Measurements from ENCODE around the gene SPRR1A.

SPRR1A gene

GRCh38 chr1:153030895-153031294 lies 47.0 kb downstream of the SPRR1A start, which contains the start of gene SPRR1B:
Gene SPRR1B (plus strand): TSS chr1:153031203. CDS start chr1:153032346, 1,143 bp downstream.
- DNase-seq (ENCODE audit: low spot score), result no peak

- DNase-seq (ENCODE audit: low spot score), result no peak
These were observed 48.2 kb downstream of the SPRR1A start for GRCh38 chr1:153032073-153032472.

- peak; percentile 36 for DNase-seq (ENCODE audit: low spot score)
These were observed 48.9 kb downstream of the SPRR1A start for GRCh38 chr1:153032677-153033308.

- no peak for DNase-seq (ENCODE audit: low spot score)
These were observed 51.3 kb downstream of the SPRR1A start for GRCh38 chr1:153035211-153035610.
